GM12892 (cell line): ENCODE data around the gene MVB12B.

Experiments
- POLR2A ChIP-seq: IDR thresholded peaks from 2 replicates; pipeline ENCODE4 v1.6.1; 2011; ENCODE audit warnings: low read depth, low read length, control low read depth
- POLR2AphosphoS5 ChIP-seq: IDR thresholded peaks from 2 replicates; pipeline ENCODE4 v1.6.1; 2011; ENCODE audit warnings: low read depth, low read length, control low read depth
- TAF1 ChIP-seq: IDR thresholded peaks from 2 replicates; pipeline ENCODE4 v1.6.1; 2011; ENCODE audit warnings: low read depth, mild to moderate bottlenecking, control low read depth, low read length, borderline replicate concordance

- TF ChIP-seq POLR2A (no peak), POLR2AphosphoS5 (no peak), TAF1 (no peak)
Measured at GRCh38 chr9:126456441-126457174, 130.0 kb downstream of the MVB12B start.
